KMS-11 (cell line): ENCODE measurements around the gene SPRR4.

Experiments used
- H2AFZ ChIP-seq: fragments of 200-600 bp; sonication (generic); 2 replicates; pipeline ENCODE4 v1.6.1; 2016; ENCODE audit warnings: antibody characterized with exemption, mixed run types, low read depth
- H3K27ac ChIP-seq: fragments of 200-600 bp; sonication (generic); 2 replicates; pipeline ENCODE4 v1.6.1; 2016; ENCODE audit warnings: mild to moderate bottlenecking, mixed run types
- H3K27me3 ChIP-seq: fragments of 200-600 bp; sonication (generic); 2 replicates; pipeline ENCODE4 v1.6.1; 2017; ENCODE audit warnings: mild to moderate bottlenecking, low read depth, mixed run types, moderate library complexity; ENCODE audit not compliant: insufficient read depth
- H3K36me3 ChIP-seq: fragments of 200-600 bp; sonication (generic); 2 replicates; pipeline ENCODE4 v1.6.1; 2017; ENCODE audit warnings: mild to moderate bottlenecking, mixed run types; ENCODE audit not compliant: insufficient read depth
- H3K4me1 ChIP-seq: fragments of 200-600 bp; sonication (generic); 2 replicates; pipeline ENCODE4 v1.6.1; 2016; ENCODE audit warnings: mild to moderate bottlenecking, low read depth, mixed run types; ENCODE audit not compliant: poor library complexity, severe bottlenecking
- H3K4me2 ChIP-seq: fragments of 200-600 bp; sonication (generic); 2 replicates; pipeline ENCODE4 v1.7.0; 2016; ENCODE audit warnings: mild to moderate bottlenecking, mixed run types
- H3K4me3 ChIP-seq: fragments of 200-600 bp; sonication (generic); IDR thresholded peaks from 2 replicates; pipeline ENCODE4 v1.6.1; 2017; ENCODE audit warnings: low read depth, low read length, mixed read lengths; ENCODE audit not compliant: insufficient read depth
- H3K79me2 ChIP-seq: fragments of 200-600 bp; sonication (generic); 2 replicates; pipeline ENCODE4 v1.6.1; 2016; ENCODE audit warnings: low read depth, mixed run types; ENCODE audit not compliant: insufficient read depth
- H3K9ac ChIP-seq: fragments of 200-600 bp; sonication (generic); 2 replicates; pipeline ENCODE4 v1.6.1; 2016; ENCODE audit warnings: mild to moderate bottlenecking, mixed run types
- H4K20me1 ChIP-seq: fragments of 200-600 bp; sonication (generic); 2 replicates; pipeline ENCODE4 v1.6.1; 2016; ENCODE audit warnings: mild to moderate bottlenecking, mixed run types; ENCODE audit not compliant: insufficient read depth
- CTCF ChIP-seq: fragments of 200-600 bp; sonication (generic); conservative IDR thresholded peaks from 2 replicates; pipeline ENCODE4 v1.6.1; 2017; ENCODE audit warnings: low read depth, mild to moderate bottlenecking, antibody characterized with exemption, low read length, moderate library complexity, mixed read lengths

The SPRR4 gene

GRCh38 chr1:152983743-152984142 lies 13.3 kb downstream of the SPRR4 start, which contains the start of gene SPRR1A:
Gene SPRR1A, plus strand, starts transcription at chr1:152984081. Its CDS starts 1,150 bp downstream, at chr1:152985231.
- Histone ChIP-seq H3K9ac (no peak within 1 kb of the TSS), H3K4me1 (no peaks in the 10 kb centered on the region), H3K27me3 (no peaks in the 10 kb centered on the region), H3K27ac (no peak within 1 kb of the TSS), H4K20me1 (no peaks in the 10 kb centered on the region), H3K79me2 (no peaks in the 10 kb centered on the region), H3K36me3 (no peaks in the 10 kb centered on the region), H3K4me2 (no peak within 1 kb of the TSS), H2AFZ (no peak within 1 kb of the TSS), H3K4me3 (no peak within 1 kb of the TSS)
- TF ChIP-seq CTCF = no peak

- H2AFZ ChIP-seq = no peak overlapping the region
- no peak overlapping the region for H3K27ac ChIP-seq
- H3K36me3 ChIP-seq = no peaks in the 10 kb centered on the region
- no peaks in the 10 kb centered on the region for H3K4me1 ChIP-seq
- H3K9ac ChIP-seq = no peak overlapping the region
- no peak overlapping the region for H3K4me2 ChIP-seq
- no peak overlapping the region for H3K4me3 ChIP-seq
- no peaks in the 10 kb centered on the region for H3K79me2 ChIP-seq
- no peaks in the 10 kb centered on the region for H4K20me1 ChIP-seq
- H3K27me3 ChIP-seq = no peaks in the 10 kb centered on the region
- no peak for TF ChIP-seq CTCF
Measured at GRCh38 chr1:152986578-152986977, 16.1 kb downstream of the SPRR4 start.

- Histone ChIP-seq H3K4me2 (no peak overlapping the region), H2AFZ (no peak overlapping the region), H3K79me2 (no peaks in the 10 kb centered on the region), H3K27me3 (no peaks in the 10 kb centered on the region), H3K4me3 (no peak overlapping the region), H3K4me1 (no peaks in the 10 kb centered on the region), H4K20me1 (no peaks in the 10 kb centered on the region), H3K36me3 (no peaks in the 10 kb centered on the region), H3K27ac (no peak overlapping the region), H3K9ac (no peak overlapping the region)
- TF ChIP-seq CTCF = no peak
Measured at GRCh38 chr1:152993186-152993585, 22.7 kb downstream of the SPRR4 start.

GRCh38 chr1:152995842-152996241 lies 25.4 kb downstream of the SPRR4 start:
- no peaks in the 10 kb centered on the region for H3K79me2 ChIP-seq
- no peak overlapping the region for H2AFZ ChIP-seq
- no peak for TF ChIP-seq CTCF
- H3K27me3 ChIP-seq = no peaks in the 10 kb centered on the region
- H3K4me1 ChIP-seq = no peaks in the 10 kb centered on the region
- H3K27ac ChIP-seq = no peak overlapping the region
- no peak overlapping the region for H3K4me2 ChIP-seq
- H3K9ac ChIP-seq = no peak overlapping the region
- H3K4me3 ChIP-seq = no peak overlapping the region
- H3K36me3 ChIP-seq = no peaks in the 10 kb centered on the region
- H4K20me1 ChIP-seq = no peaks in the 10 kb centered on the region
